Fibroblast of villous mesenchyme (primary cell): ENCODE results near the gene PARP8. TPM values are rescaled to one million over a fixed set of nuclear protein-coding genes. Genes with fewer than 3 reads are reported as not detected.

Experiments used
- DNase-seq: peaks from one replicate; pipeline ENCODE4 v3.0.0-alpha.2; 2010; ENCODE audit warnings: low read depth
- H3K4me3 ChIP-seq: 2 replicates; pipeline ENCODE4 v1.5.1; 2011; ENCODE audit warnings: low read depth, mild to moderate bottlenecking, low read length
- total RNA-seq: library from RNA; depleted of rRNA; stranded (reverse); fragments of >200 nt; gene quantifications from 2 replicates; pipeline ENCODE4 v1.2.3, GENCODE V29; 2012
- TF ChIP-seq, protein P1 (sequence below): IDR thresholded peaks from 2 replicates; pipeline ENCODE4 v1.5.1; 2012; ENCODE audit warnings: low read depth, mild to moderate bottlenecking, low read length; ENCODE audit not compliant: insufficient read depth

Gene PARP8
- total RNA-seq, 1 donor: 12.5 TPM

DNA sequence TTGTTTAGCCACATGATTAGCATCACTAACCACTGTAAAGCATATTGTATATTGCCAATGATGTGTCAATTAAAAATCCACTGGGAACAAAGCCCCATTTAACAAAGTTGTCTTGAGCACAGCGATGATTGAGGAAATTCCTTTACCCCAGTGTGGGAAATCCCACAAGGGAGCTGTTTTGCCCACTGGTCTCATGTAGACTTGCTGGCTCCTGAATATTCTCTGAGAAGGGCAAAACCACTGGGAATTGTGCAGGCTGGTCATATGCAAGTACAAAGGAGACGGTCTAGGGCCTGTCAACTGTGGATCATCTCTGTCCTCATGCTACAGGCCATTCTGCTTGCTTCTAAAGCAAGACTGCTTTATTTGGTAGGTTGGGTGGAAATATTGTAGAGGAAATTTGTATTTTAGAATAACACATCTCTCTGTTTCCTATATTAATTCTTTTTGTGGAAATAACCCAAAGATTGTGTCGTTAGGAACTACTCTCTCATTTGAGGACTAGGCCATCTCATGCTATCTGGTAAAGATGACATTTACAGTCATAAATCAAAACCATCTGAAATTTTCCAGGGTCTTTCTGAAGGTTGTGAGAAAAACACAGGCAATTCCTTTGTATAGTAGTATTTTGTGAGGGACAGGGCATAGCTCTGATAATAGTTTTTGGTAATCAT lies 60.2 kb downstream of the PARP8 start:
- TF ChIP-seq, protein P1, sequence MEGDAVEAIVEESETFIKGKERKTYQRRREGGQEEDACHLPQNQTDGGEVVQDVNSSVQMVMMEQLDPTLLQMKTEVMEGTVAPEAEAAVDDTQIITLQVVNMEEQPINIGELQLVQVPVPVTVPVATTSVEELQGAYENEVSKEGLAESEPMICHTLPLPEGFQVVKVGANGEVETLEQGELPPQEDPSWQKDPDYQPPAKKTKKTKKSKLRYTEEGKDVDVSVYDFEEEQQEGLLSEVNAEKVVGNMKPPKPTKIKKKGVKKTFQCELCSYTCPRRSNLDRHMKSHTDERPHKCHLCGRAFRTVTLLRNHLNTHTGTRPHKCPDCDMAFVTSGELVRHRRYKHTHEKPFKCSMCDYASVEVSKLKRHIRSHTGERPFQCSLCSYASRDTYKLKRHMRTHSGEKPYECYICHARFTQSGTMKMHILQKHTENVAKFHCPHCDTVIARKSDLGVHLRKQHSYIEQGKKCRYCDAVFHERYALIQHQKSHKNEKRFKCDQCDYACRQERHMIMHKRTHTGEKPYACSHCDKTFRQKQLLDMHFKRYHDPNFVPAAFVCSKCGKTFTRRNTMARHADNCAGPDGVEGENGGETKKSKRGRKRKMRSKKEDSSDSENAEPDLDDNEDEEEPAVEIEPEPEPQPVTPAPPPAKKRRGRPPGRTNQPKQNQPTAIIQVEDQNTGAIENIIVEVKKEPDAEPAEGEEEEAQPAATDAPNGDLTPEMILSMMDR: no peak

GRCh38 chr5:50727149-50727496 lies 60.7 kb downstream of the PARP8 start:
- DNase-seq: peak; percentile 11
- TF ChIP-seq, protein P1: no peak
- no peak overlapping the region for H3K4me3 ChIP-seq

More for the DNA sequence above, 60.2 kb downstream of the PARP8 start:
- no peak overlapping the region for H3K4me3 ChIP-seq
- no peak for DNase-seq

GRCh38 chr5:50727845-50728244 lies 61.4 kb downstream of the PARP8 start:
- TF ChIP-seq, protein P1: no peak
- no peak overlapping the region for H3K4me3 ChIP-seq
- no peak for DNase-seq

GRCh38 chr5:50730336-50730735 lies 63.9 kb downstream of the PARP8 start:
- H3K4me3 ChIP-seq: no peak overlapping the region
- TF ChIP-seq, protein P1: no peak
- DNase-seq: no peak

DNA sequence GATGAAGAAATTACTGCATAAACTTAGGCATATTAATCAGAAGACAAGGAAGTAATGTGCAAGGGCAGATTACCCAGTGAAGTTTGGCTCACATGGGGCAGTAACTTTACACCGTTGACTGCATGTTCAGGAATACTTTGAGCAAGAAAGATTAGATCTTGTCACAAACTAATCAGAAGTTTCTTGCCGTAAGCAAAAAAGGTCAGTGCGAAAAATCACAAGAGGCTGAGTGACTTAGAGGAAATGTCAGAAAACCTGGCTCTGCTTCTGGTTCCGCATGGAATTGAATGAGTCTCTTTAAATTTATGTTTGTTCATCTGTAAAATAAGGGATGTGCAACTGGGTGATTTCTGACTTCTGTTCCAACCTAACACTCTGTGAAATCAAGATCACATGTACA lies 64.4 kb downstream of the PARP8 start:
- TF ChIP-seq, protein P1: no peak
- H3K4me3 ChIP-seq: no peak overlapping the region
- DNase-seq: no peak

DNA sequence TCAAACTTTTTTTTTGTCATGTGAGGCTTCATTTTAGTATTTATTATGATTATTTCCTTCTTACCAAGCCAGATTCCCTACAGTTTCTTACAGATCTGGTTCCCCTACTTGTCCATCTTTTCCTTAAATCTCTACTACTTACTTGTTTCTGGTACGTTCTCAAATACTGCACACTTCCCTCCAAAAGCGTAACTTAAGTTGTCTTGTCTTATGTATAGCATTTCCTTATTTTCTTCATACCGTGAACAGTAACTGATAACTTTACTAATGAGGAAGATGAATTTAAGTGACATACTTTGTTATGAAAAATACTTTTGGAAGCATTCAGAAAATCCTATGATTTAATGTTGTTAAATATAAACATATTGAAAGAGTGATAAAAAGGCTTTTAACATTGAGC lies 67.3 kb downstream of the PARP8 start:
- TF ChIP-seq, protein P1: no peak
- no peak overlapping the region for H3K4me3 ChIP-seq
- DNase-seq: no peak

GRCh38 chr5:50738864-50739263 lies 72.4 kb downstream of the PARP8 start:
- H3K4me3 ChIP-seq: no peak overlapping the region
- DNase-seq: no peak
- TF ChIP-seq, protein P1: no peak
